ENCODE data around the gene CD22.
"Not testable (repeated sequence)": the region's sequence is repeated elsewhere in the genome, so short reads cannot be mapped to it uniquely, and the experiment has no call there.

Gene CD22

GRCh38 chr19:35284153-35285094 is 44.6 kb upstream of the CD22 start:
- Histone ChIP-seq H3K4me1 (ENCODE audit: control insufficient read depth, insufficient read depth, low read depth, low read length) (peaks cover 2% of the 10 kb centered on the region), H2BK120ac (ENCODE audit: low read depth, low read length) (no peak overlapping the region), H3K14ac (ENCODE audit: low read length in 2 of 2) (peak overlapping the region in 1 of 2 experiments; percentile 56), H2AFZ (ENCODE audit: low read depth, low read length) (no peak overlapping the region), H2BK12ac (ENCODE audit: low read length in 2 of 2) (no peak overlapping the region), H3K27ac (ENCODE audit: low read length, poor library complexity, severe bottlenecking) (no peak overlapping the region), H3K27me3 (ENCODE audit: control insufficient read depth in 1 of 2, insufficient read depth in 1 of 2, low read length in 2 of 2) (peaks cover 26 to 40% of the 10 kb centered on the region in 2 experiments), H3K36me3 (ENCODE audit: control insufficient read depth in 1 of 2, insufficient read depth in 2 of 2, low read depth in 1 of 2, low read length in 2 of 2) (peaks cover 0 to 9% of the 10 kb centered on the region in 2 experiments), H3K9me3 (ENCODE audit: control insufficient read depth, low read length) (no peaks in the 10 kb centered on the region), H4K8ac (ENCODE audit: low read length) (no peak overlapping the region), H4K91ac (ENCODE audit: low read length) (no peak overlapping the region), H3K79me1 (replicated peaks; ENCODE audit: low read length, poor library complexity, severe bottlenecking) (no peaks in the 10 kb centered on the region), H3K4me3 (ENCODE audit: insufficient read depth in 1 of 2, low read depth in 1 of 2, low read length in 2 of 2) (no peak overlapping the region), H2AK5ac (ENCODE audit: low read length, severe bottlenecking) (no peak overlapping the region), H3K23ac (ENCODE audit: low read length in 2 of 2) (peak overlapping the region in 1 of 2 experiments; percentile 37), H2BK15ac (ENCODE audit: low read depth, poor library complexity, severe bottlenecking) (no peak overlapping the region), H2BK5ac (ENCODE audit: low read depth, low read length, poor library complexity, severe bottlenecking) (no peak overlapping the region), H3K4ac (ENCODE audit: low read depth in 1 of 2, low read length in 2 of 2) (no peak overlapping the region), H3K4me2 (ENCODE audit: low read length, poor library complexity, severe bottlenecking) (no peak overlapping the region), H3K9ac (ENCODE audit: low read length) (no peak overlapping the region), H3K18ac (ENCODE audit: low read depth in 1 of 2, low read length in 2 of 2) (no peak overlapping the region)
- DNase-seq: no peak
- 69% methylated on average over 17 of the region's 17 CpGs for WGBS

GRCh38 chr19:35285095-35285449 is 43.9 kb upstream of the CD22 start:
- H3K9me3 ChIP-seq (ENCODE audit: control insufficient read depth, low read length): no peaks in the 10 kb centered on the region
- DNase-seq: no peak
- H3K79me1 ChIP-seq (replicated peaks; ENCODE audit: low read length, poor library complexity, severe bottlenecking): no peaks in the 10 kb centered on the region
- H3K27ac ChIP-seq (ENCODE audit: low read length, poor library complexity, severe bottlenecking): no peak overlapping the region
- no peak overlapping the region for H2AFZ ChIP-seq (ENCODE audit: low read depth, low read length)
- no peak overlapping the region for H3K4ac ChIP-seq (ENCODE audit: low read depth in 1 of 2, low read length in 2 of 2)
- H2AK5ac ChIP-seq (ENCODE audit: low read length, severe bottlenecking): no peak overlapping the region
- peaks cover 0 to 2% of the 10 kb centered on the region in 2 experiments for H3K36me3 ChIP-seq (ENCODE audit: control insufficient read depth in 1 of 2, insufficient read depth in 2 of 2, low read depth in 1 of 2, low read length in 2 of 2)
- H3K23ac ChIP-seq (ENCODE audit: low read length in 2 of 2): no peak overlapping the region
- H3K14ac ChIP-seq (ENCODE audit: low read length in 2 of 2): no peak overlapping the region
- peaks cover 1% of the 10 kb centered on the region for H3K4me1 ChIP-seq (ENCODE audit: control insufficient read depth, insufficient read depth, low read depth, low read length)
- no peak overlapping the region for H2BK12ac ChIP-seq (ENCODE audit: low read length in 2 of 2)
- H2BK5ac ChIP-seq (ENCODE audit: low read depth, low read length, poor library complexity, severe bottlenecking): no peak overlapping the region
- no peak overlapping the region for H4K91ac ChIP-seq (ENCODE audit: low read length)
- H4K8ac ChIP-seq (ENCODE audit: low read length): no peak overlapping the region
- peaks cover 26 to 40% of the 10 kb centered on the region in 2 experiments for H3K27me3 ChIP-seq (ENCODE audit: control insufficient read depth in 1 of 2, insufficient read depth in 1 of 2, low read length in 2 of 2)
- H3K9ac ChIP-seq (ENCODE audit: low read length): no peak overlapping the region
- H3K4me3 ChIP-seq (ENCODE audit: insufficient read depth in 1 of 2, low read depth in 1 of 2, low read length in 2 of 2): no peak overlapping the region
- H2BK120ac ChIP-seq (ENCODE audit: low read depth, low read length): no peak overlapping the region
- H2BK15ac ChIP-seq (ENCODE audit: low read depth, poor library complexity, severe bottlenecking): no peak overlapping the region
- H3K18ac ChIP-seq (ENCODE audit: low read depth in 1 of 2, low read length in 2 of 2): no peak overlapping the region
- WGBS: 50% methylated on average over 1 of the region's 1 CpG
- H3K4me2 ChIP-seq (ENCODE audit: low read length, poor library complexity, severe bottlenecking): no peak overlapping the region

- DNase-seq; H2BK5ac ChIP-seq (ENCODE audit: low read depth, low read length, poor library complexity, severe bottlenecking); H3K79me1 ChIP-seq (replicated peaks; ENCODE audit: low read length, poor library complexity, severe bottlenecking); H2AK5ac ChIP-seq (ENCODE audit: low read length, severe bottlenecking); H4K8ac ChIP-seq (ENCODE audit: low read length); H3K4ac ChIP-seq (ENCODE audit: low read depth in 1 of 2, low read length in 2 of 2); H2BK15ac ChIP-seq (ENCODE audit: low read depth, poor library complexity, severe bottlenecking); H3K27ac ChIP-seq (ENCODE audit: low read length, poor library complexity, severe bottlenecking); H3K18ac ChIP-seq (ENCODE audit: low read depth in 1 of 2, low read length in 2 of 2); H2BK120ac ChIP-seq (ENCODE audit: low read depth, low read length); H2AFZ ChIP-seq (ENCODE audit: low read depth, low read length); H3K36me3 ChIP-seq (ENCODE audit: control insufficient read depth in 1 of 2, insufficient read depth in 2 of 2, low read depth in 1 of 2, low read length in 2 of 2); H3K23ac ChIP-seq (ENCODE audit: low read length in 2 of 2); H3K9ac ChIP-seq (ENCODE audit: low read length); H4K91ac ChIP-seq (ENCODE audit: low read length); H3K4me1 ChIP-seq (ENCODE audit: control insufficient read depth, insufficient read depth, low read depth, low read length); H2BK12ac ChIP-seq (ENCODE audit: low read length in 2 of 2); H3K4me3 ChIP-seq (ENCODE audit: insufficient read depth in 1 of 2, low read depth in 1 of 2, low read length in 2 of 2); H3K9me3 ChIP-seq (ENCODE audit: control insufficient read depth, low read length); H3K14ac ChIP-seq (ENCODE audit: low read length in 2 of 2); H3K4me2 ChIP-seq (ENCODE audit: low read length, poor library complexity, severe bottlenecking): not testable (repeated sequence)
- 94% methylated on average over 2 of the region's 3 CpGs for WGBS
- H3K27me3 ChIP-seq (ENCODE audit: control insufficient read depth in 1 of 2, insufficient read depth in 1 of 2, low read length in 2 of 2): peaks cover 29 to 44% of the 10 kb centered on the region in 2 experiments
Observed at GRCh38 chr19:35285465-35285864, 43.5 kb upstream of the CD22 start.

GRCh38 chr19:35286101-35286500 is 42.9 kb upstream of the CD22 start:
- H3K4me1 ChIP-seq (ENCODE audit: control insufficient read depth, insufficient read depth, low read depth, low read length); DNase-seq; H3K27ac ChIP-seq (ENCODE audit: low read length, poor library complexity, severe bottlenecking); H3K4me2 ChIP-seq (ENCODE audit: low read length, poor library complexity, severe bottlenecking); H3K4me3 ChIP-seq (ENCODE audit: insufficient read depth in 1 of 2, low read depth in 1 of 2, low read length in 2 of 2); H2BK15ac ChIP-seq (ENCODE audit: low read depth, poor library complexity, severe bottlenecking); H4K91ac ChIP-seq (ENCODE audit: low read length); H2AK5ac ChIP-seq (ENCODE audit: low read length, severe bottlenecking); H4K8ac ChIP-seq (ENCODE audit: low read length); H2BK120ac ChIP-seq (ENCODE audit: low read depth, low read length); H3K79me1 ChIP-seq (replicated peaks; ENCODE audit: low read length, poor library complexity, severe bottlenecking); H2AFZ ChIP-seq (ENCODE audit: low read depth, low read length); H3K36me3 ChIP-seq (ENCODE audit: control insufficient read depth in 1 of 2, insufficient read depth in 2 of 2, low read depth in 1 of 2, low read length in 2 of 2); H3K9ac ChIP-seq (ENCODE audit: low read length); H2BK12ac ChIP-seq (ENCODE audit: low read length in 2 of 2); H3K23ac ChIP-seq (ENCODE audit: low read length in 2 of 2); H3K14ac ChIP-seq (ENCODE audit: low read length in 2 of 2); H2BK5ac ChIP-seq (ENCODE audit: low read depth, low read length, poor library complexity, severe bottlenecking); H3K4ac ChIP-seq (ENCODE audit: low read depth in 1 of 2, low read length in 2 of 2); H3K18ac ChIP-seq (ENCODE audit: low read depth in 1 of 2, low read length in 2 of 2); H3K9me3 ChIP-seq (ENCODE audit: control insufficient read depth, low read length): not testable (repeated sequence)
- peaks cover 32 to 47% of the 10 kb centered on the region in 2 experiments for H3K27me3 ChIP-seq (ENCODE audit: control insufficient read depth in 1 of 2, insufficient read depth in 1 of 2, low read length in 2 of 2)
- WGBS: 76% methylated on average over 5 of the region's 5 CpGs
